ENCODE results near the gene IGF1R. TPM values are rescaled to one million over a fixed set of nuclear protein-coding genes. Genes with fewer than 3 reads are reported as not detected.

Gene IGF1R
- total and polyA plus RNA-seq, 2 of the 13 experiments (the other 11 are each of a cell fraction or from before 2014, with no cell fraction given), result 15.9 to 18.4 TPM

DNA sequence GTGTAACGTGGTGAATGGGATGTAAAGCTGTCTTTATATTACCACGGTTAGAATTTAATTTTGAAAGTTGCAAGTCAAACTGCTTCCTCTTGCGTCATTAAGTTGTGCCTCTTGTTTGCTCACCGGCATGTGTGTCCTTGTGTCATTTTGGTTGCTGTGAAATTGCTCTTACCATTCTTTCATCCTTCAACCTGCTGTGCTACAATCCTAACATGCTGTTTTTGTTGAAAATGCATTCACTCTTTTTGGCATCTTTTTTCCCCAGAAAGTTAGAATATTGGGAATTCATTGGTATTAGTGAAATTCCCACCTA, 194.6 kb downstream of the IGF1R start:
- no peaks in the 10 kb centered on the region for H3K9me3 ChIP-seq (ENCODE audit: low read length)
- no peak overlapping the region for H3K27ac ChIP-seq (ENCODE audit: extremely low read length, insufficient read depth, low read length)
- H4K20me1 ChIP-seq (ENCODE audit: insufficient read depth, low read length), result peaks cover 86% of the 10 kb centered on the region
- H3K27me3 ChIP-seq (ENCODE audit: control insufficient read depth in 1 of 2, insufficient read depth in 2 of 2, low read length in 2 of 2), result no peaks in the 10 kb centered on the region
- CTCF ChIA-PET (ENCODE audit: low intra/inter-chr PET ratio, low total read pairs), result no interaction called here
- 13% methylated on average over 4 of the region's 4 CpGs for WGBS (ENCODE audit: low lambda C conversion rate)
- intact Hi-C loops (cut with micrococcal nuclease; ENCODE audit: unreplicated experiment), result no loop called here
- peaks cover 50% of the 10 kb centered on the region for H3K4me1 ChIP-seq (ENCODE audit: insufficient read depth, low read length)
- H2AFZ ChIP-seq (ENCODE audit: low read length), result no peak overlapping the region
- in situ Hi-C loops (cut with HindIII; ENCODE audit: extremely low pct_ligation_motif_present, low pct_unique_long_range_greater_than_20kb), result no loop called here
- peak; percentile 58 for DNase-seq (ENCODE audit: low spot score)
- peak overlapping the region; percentile 36 for H3K4me2 ChIP-seq (ENCODE audit: low read depth, low read length)
- peaks cover 34% of the 10 kb centered on the region for H3K79me2 ChIP-seq (ENCODE audit: insufficient read depth, low read length)
- POLR2A ChIA-PET, result no interaction called here
- peak; percentile 40; the same call in 2 of the 3 replicates for ATAC-seq
- peak; percentile 69 for FAIRE-seq
- H3K9ac ChIP-seq (ENCODE audit: insufficient read depth, low read depth, low read length), result no peak overlapping the region
- BruUV-seq (replicated peaks), result no TSS peak
- peak overlapping the region in 1 of 3 experiments; percentile 0; a peak in 1 of 6 replicates for H3K4me3 ChIP-seq (replicated peaks in 1 of 3; ENCODE audit: insufficient read depth in 1 of 3, low read depth in 2 of 3, low read length in 3 of 3)
- H3K36me3 ChIP-seq (replicated peaks in 1 of 2; ENCODE audit: control insufficient read depth in 1 of 2, insufficient read depth in 2 of 2, low read length in 2 of 2), result no peaks in the 10 kb centered on the region
- TF ChIP-seq ZBTB42 (CRISPR knock-in tag; IDR thresholded peaks at IDR 0.05) (no peak), HNRNPK (IDR thresholded peaks at IDR 0.05; ENCODE audit: low read depth, low read length, poor library complexity, severe bottlenecking) (no peak), FOXM1 (CRISPR knock-in tag; IDR thresholded peaks at IDR 0.05) (no peak), ARID2 (CRISPR knock-in tag; IDR thresholded peaks at IDR 0.05; ENCODE audit: borderline replicate concordance) (no peak), SMYD3 (CRISPR knock-in tag; IDR thresholded peaks at IDR 0.05) (no peak), CEBPG (CRISPR knock-in tag; IDR thresholded peaks at IDR 0.05) (peak; percentile 80), EP300 (IDR thresholded peaks at IDR 0.05; ENCODE audit: low read depth in 2 of 2, low read length in 2 of 2) (peak in 1 of 2 experiments; percentile 27; a peak in 1 of 4 replicates), EP300 (CRISPR knock-in tag; IDR thresholded peaks at IDR 0.05; ENCODE audit: borderline replicate concordance) (no peak), ONECUT2 (CRISPR knock-in tag; IDR thresholded peaks at IDR 0.05) (no peak), CCDC6 (CRISPR knock-in tag; IDR thresholded peaks at IDR 0.05) (no peak), ZNF792 (CRISPR knock-in tag; IDR thresholded peaks at IDR 0.05) (0 out of 2 replicates have a peak, but pooled peaks have one; percentile 19), ZFY (CRISPR knock-in tag; IDR thresholded peaks at IDR 0.05) (no peak), ZC3H4 (CRISPR knock-in tag; IDR thresholded peaks at IDR 0.05; ENCODE audit: borderline replicate concordance) (no peak), ZFP36L1 (CRISPR knock-in tag; IDR thresholded peaks at IDR 0.05) (no peak), PITX1 (CRISPR knock-in tag; IDR thresholded peaks at IDR 0.05) (no peak), FOXA1 (IDR thresholded peaks at IDR 0.05) (no peak), FOXA1 (CRISPR knock-in tag; IDR thresholded peaks at IDR 0.05) (peak; percentile 72), ZNF776 (CRISPR knock-in tag; IDR thresholded peaks at IDR 0.05) (no peak), MXI1 (IDR thresholded peaks at IDR 0.05; ENCODE audit: borderline replicate concordance, low read depth, low read length) (no peak), NFE2L2 (IDR thresholded peaks at IDR 0.05; ENCODE audit: low read length) (no peak), ZNF451 (CRISPR knock-in tag; IDR thresholded peaks at IDR 0.05) (no peak), GABPB1 (CRISPR knock-in tag; IDR thresholded peaks at IDR 0.05) (no peak; the same call in 1 of the 2 replicates), TEAD3 (CRISPR knock-in tag; optimal IDR thresholded peaks at IDR 0.05; ENCODE audit: borderline replicate concordance) (peak; percentile 23), ZNF839 (CRISPR knock-in tag; IDR thresholded peaks at IDR 0.05; ENCODE audit: borderline replicate concordance) (no peak), MED1 (CRISPR knock-in tag; IDR thresholded peaks at IDR 0.05) (no peak), ZNF598 (CRISPR knock-in tag; IDR thresholded peaks at IDR 0.05; ENCODE audit: borderline replicate concordance) (no peak)
- TF ChIP-seq, protein P1, sequence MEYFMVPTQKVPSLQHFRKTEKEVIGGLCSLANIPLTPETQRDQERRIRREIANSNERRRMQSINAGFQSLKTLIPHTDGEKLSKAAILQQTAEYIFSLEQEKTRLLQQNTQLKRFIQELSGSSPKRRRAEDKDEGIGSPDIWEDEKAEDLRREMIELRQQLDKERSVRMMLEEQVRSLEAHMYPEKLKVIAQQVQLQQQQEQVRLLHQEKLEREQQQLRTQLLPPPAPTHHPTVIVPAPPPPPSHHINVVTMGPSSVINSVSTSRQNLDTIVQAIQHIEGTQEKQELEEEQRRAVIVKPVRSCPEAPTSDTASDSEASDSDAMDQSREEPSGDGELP (IDR thresholded peaks at IDR 0.05; ENCODE audit: borderline replicate concordance, low read depth), result no peak
- TF ChIP-seq, protein P2, sequence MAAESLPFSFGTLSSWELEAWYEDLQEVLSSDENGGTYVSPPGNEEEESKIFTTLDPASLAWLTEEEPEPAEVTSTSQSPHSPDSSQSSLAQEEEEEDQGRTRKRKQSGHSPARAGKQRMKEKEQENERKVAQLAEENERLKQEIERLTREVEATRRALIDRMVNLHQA (CRISPR knock-in tag; IDR thresholded peaks at IDR 0.05), result no peak
- TF ChIP-seq, protein P3, sequence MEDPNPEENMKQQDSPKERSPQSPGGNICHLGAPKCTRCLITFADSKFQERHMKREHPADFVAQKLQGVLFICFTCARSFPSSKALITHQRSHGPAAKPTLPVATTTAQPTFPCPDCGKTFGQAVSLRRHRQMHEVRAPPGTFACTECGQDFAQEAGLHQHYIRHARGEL (CRISPR knock-in tag; IDR thresholded peaks at IDR 0.05), result no peak
